VCaP (cell line): ENCODE results near the gene ZNF148.

Source experiments
- H3K27ac ChIP-seq: fragments of 450-650 bp; 2 replicates; pipeline ENCODE4 v1.5.1; 2017
- CTCF ChIP-seq: fragments of 450-650 bp; conservative IDR thresholded peaks from 2 replicates; pipeline ENCODE4 v1.5.1; 2017; ENCODE audit warnings: mild to moderate bottlenecking, moderate library complexity

The ZNF148 gene

DNA sequence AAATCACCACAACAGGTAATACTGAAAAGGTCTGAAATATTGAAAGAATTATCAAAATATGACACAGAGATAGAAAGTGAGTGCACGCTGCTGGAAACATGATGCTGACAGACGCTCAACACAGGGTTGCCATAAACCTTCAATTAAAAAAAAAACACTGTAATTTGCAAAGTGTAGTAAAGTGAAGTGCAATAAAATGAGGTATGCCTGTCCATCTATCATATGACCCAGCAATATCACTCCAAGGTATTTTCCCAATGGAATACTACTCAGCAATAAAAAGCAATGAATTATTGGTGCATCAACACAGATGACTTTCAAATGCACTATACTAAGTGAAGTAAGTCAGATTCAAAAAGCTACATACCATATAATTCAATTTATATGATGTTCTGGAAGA lies 115.0 kb downstream of the ZNF148 start:
- no peak for TF ChIP-seq CTCF
- no peak overlapping the region for H3K27ac ChIP-seq

DNA sequence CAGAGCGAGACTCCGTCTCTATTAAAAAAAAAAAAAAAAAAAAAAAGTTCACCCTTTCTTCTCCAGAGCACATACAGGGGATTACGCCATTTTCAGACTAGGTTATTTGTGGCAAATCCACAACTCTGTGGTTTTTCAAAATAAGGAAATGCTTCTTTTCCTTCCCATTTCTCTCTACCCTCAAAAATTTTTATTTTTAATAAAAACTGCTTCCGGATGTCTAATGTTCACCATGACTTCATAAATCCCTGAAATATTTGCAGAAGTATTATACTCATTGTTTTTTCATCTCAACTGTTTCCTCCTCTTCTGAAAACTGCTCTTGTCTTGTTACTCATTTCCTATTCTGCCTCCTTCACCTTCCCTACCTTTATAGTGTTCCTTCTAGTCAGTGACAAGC lies 117.6 kb downstream of the ZNF148 start:
- H3K27ac ChIP-seq, result no peak overlapping the region
- no peak for TF ChIP-seq CTCF

DNA sequence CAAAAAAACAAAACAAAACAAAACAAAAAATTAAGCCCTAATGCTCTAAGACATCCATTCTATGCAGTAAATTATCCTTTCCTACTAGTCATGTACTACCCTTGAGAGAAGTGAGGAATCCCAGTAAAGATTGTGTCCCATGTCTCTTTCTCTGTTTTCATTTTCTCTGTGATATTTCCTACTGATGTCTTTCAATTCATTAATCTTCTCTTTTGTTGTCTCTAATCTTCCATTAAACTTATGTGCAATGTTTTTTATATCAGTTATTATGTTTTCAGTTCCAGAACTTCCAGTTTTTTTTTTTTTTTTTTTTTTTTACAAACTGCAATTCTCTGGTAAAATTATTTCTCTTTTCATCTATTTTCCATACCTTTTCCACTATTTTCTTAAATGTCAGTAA lies 118.5 kb downstream of the ZNF148 start:
- no peak overlapping the region for H3K27ac ChIP-seq
- no peak for TF ChIP-seq CTCF

GRCh38 chr3:125250973-125251372 lies 124.2 kb downstream of the ZNF148 start:
- no peak overlapping the region for H3K27ac ChIP-seq
- TF ChIP-seq CTCF, result no peak

DNA sequence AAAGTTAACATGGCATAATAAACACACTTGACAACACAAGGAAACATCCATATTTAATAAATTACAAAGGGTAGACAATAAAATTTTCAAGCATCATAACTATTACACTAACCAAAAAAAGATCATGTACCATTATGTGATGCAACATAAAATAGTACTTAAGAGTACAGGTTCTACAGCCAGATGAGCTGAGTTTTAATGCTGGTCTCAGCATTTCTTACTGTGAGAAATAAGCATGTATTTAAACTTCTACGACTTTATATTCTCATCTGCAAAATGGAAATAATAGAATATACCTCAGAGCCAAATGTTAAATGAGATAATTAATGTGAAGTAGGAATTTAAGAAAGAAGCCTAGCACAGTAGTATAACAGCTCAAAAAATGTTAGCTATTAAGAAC lies 128.9 kb downstream of the ZNF148 start:
- no peak for TF ChIP-seq CTCF
- H3K27ac ChIP-seq, result no peak overlapping the region

DNA sequence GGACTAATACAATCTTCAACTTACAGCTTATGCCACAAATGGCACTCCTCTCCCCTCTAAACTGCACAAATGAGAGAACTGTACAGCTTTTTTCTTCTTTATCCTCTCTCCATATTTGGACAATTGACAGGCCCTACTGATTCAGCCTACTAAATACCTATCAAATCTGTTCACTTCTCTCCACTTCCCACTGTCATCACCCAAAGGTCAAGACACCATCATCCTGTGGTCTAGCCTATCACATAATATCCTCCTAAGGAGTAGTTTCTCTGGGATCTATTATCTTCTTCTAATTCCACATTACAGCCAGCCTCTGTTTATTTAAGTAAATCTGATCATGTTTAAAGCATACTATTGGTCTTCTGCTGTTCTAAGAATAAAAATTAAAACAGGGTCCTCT lies 129.6 kb downstream of the ZNF148 start:
- no peak for TF ChIP-seq CTCF
- no peak overlapping the region for H3K27ac ChIP-seq

DNA sequence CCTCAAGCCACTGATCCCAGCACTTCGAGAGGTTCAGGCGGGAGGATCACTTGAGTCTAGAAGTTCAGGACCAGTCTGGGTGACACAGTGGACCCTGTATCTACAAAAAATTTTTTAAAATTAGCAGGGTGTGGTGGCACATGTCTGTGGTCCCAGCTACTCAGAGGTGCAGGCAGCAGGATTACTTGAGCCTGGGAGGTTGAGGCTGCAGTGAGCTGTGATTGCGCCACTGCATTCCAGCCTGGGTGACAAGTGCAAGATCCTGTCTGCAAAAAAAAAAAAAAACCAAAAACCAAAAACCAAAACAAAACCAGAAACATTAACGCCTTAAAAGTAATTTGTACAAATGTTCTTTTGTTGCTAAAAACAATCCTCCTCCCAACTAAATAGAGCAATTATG lies 134.6 kb downstream of the ZNF148 start:
- no peak for TF ChIP-seq CTCF
- H3K27ac ChIP-seq, result no peak overlapping the region

DNA sequence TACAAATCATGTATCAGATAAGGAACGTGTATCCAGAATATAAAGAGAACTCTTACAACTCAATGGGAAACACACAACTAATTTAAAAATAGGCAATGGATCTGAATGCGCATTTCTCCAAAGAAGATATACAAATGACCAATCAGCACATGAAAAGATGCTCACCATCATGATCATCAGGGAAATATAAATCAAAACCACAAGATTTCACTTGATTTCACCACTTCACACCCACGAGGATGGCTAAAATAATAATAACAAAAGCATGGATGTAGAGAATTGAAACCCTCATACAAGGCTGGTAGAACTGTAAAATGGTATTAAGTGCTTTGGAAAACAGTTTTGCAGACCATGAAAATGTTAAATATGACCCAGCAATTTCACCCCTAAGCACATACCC lies 135.9 kb downstream of the ZNF148 start:
- no peak for TF ChIP-seq CTCF
- no peak overlapping the region for H3K27ac ChIP-seq
